HepG2 (cell line): Measurements from ENCODE around the gene C9orf50. TPM values are rescaled to one million over a fixed set of nuclear protein-coding genes. Genes with fewer than 3 reads are reported as not detected.
A peak's percentile ranks its signal among the peaks of the same experiment; 100 is the strongest.

Experiments
- ARID4A ChIP-seq: sonication (generic); formaldehyde crosslinking; IDR thresholded peaks from 2 replicates; pipeline ENCODE4 v1.5.0; 2020; ENCODE audit warnings: mild to moderate bottlenecking, missing genetic modification reagents, borderline replicate concordance
- ATF7-NPFF ChIP-seq: sonication (generic); formaldehyde crosslinking; IDR thresholded peaks from 2 replicates; pipeline ENCODE4 v1.8.1; 2023; ENCODE audit warnings: mild to moderate bottlenecking, low read depth, missing genetic modification reagents, moderate library complexity
- EP300 ChIP-seq, 3 experiments: sonication (generic) in 1 of 3; formaldehyde crosslinking in 1 of 3; IDR thresholded peaks; 2 replicates each; pipeline versions ENCODE4 v1.5.1 to v1.6.1; 2011 to 2020; ENCODE audit warnings: low read depth in 2 of 3, low read length in 2 of 3, borderline replicate concordance in 1 of 3, improper control_type of control experiment in 1 of 3, mild to moderate bottlenecking in 1 of 3, missing genetic modification reagents in 1 of 3, moderate library complexity in 1 of 3
- SALL1 ChIP-seq: sonication (generic); formaldehyde crosslinking; IDR thresholded peaks from 2 replicates; pipeline ENCODE4 v1.8.0; 2022; ENCODE audit warnings: mild to moderate bottlenecking, missing genetic modification reagents
- SIX1 ChIP-seq: sonication (generic); formaldehyde crosslinking; IDR thresholded peaks from 2 replicates; pipeline ENCODE4 v1.4.0; 2020; ENCODE audit warnings: missing genetic modification reagents, borderline replicate concordance
- SIX4 ChIP-seq: sonication (generic); formaldehyde crosslinking; IDR thresholded peaks from 2 replicates; pipeline ENCODE4 v1.4.0; 2020; ENCODE audit warnings: missing genetic modification reagents
- SOX6 ChIP-seq, 2 experiments: fragments of 450-650 bp in 1 of 2; sonication (generic) in 1 of 2; formaldehyde crosslinking in 1 of 2; IDR thresholded peaks; 2 replicates each; pipeline versions ENCODE4 v1.4.0 to v1.6.1; 2017 to 2020; ENCODE audit warnings: antibody characterized with exemption in 1 of 2, mild to moderate bottlenecking in 1 of 2, missing genetic modification reagents in 1 of 2
- STAG1 ChIP-seq: sonication (generic); formaldehyde crosslinking; IDR thresholded peaks from 2 replicates; pipeline ENCODE4 v1.4.0; 2020; ENCODE audit warnings: missing genetic modification reagents
- TFDP1 ChIP-seq: IDR thresholded peaks from 2 replicates; pipeline ENCODE4 v1.6.1; 2016; ENCODE audit warnings: missing compliant biosample characterization, missing genetic modification reagents, borderline replicate concordance
- YY1 ChIP-seq: IDR thresholded peaks from 2 replicates; pipeline ENCODE4 v1.6.1; 2011; ENCODE audit warnings: low read length, low read depth, moderate library complexity, mild to moderate bottlenecking; ENCODE audit not compliant: insufficient read depth, insufficient replicate concordance
- ZNF138 ChIP-seq: sonication (generic); formaldehyde crosslinking; IDR thresholded peaks from 2 replicates; pipeline ENCODE4 v1.5.0; 2020; ENCODE audit warnings: mild to moderate bottlenecking, low read depth, missing genetic modification reagents
- ZNF510 ChIP-seq: sonication (generic); formaldehyde crosslinking; IDR thresholded peaks from 2 replicates; pipeline ENCODE4 v1.4.0; 2020; ENCODE audit warnings: low read depth, mild to moderate bottlenecking, missing genetic modification reagents
- ZNF670 ChIP-seq: sonication (generic); formaldehyde crosslinking; IDR thresholded peaks from 2 replicates; pipeline ENCODE4 v1.8.0; 2022; ENCODE audit warnings: mild to moderate bottlenecking, missing genetic modification reagents, borderline replicate concordance
- ZNF777 ChIP-seq: sonication (generic); formaldehyde crosslinking; IDR thresholded peaks from 2 replicates; pipeline ENCODE4 v1.4.0; 2020; ENCODE audit warnings: missing genetic modification reagents
- polyA plus RNA-seq, 8 experiments: library from polyadenylated mRNA; depleted of rRNA in 3 of 8; stranded (reverse) in 7 of 8; unstranded in 1 of 8; fragments of >200 nt; fragmentation: Illumina TruSeq in 4 of 8; extraction: Trizol in 4 of 8; gene quantifications; 2 replicates each; pipeline versions ENCODE4 v1.2.1 to v1.2.3, GENCODE V29; 2011 to 2016; ENCODE audit warnings: low read depth in 4 of 8, missing spikeins in 1 of 8, mixed read lengths in 1 of 8; ENCODE audit not compliant: insufficient read depth in 1 of 8
- total RNA-seq, 5 experiments: library from RNA; depleted of rRNA; stranded (reverse); fragments of >200 nt; fragmentation: Illumina TruSeq; extraction: Trizol; gene quantifications; 2 replicates each; pipeline ENCODE4 v1.2.3, GENCODE V29; 2016; ENCODE audit warnings: low read depth in 1 of 5
- TF ChIP-seq, protein P1 (sequence below): sonication (generic); formaldehyde crosslinking; IDR thresholded peaks from 2 replicates; pipeline ENCODE4 v1.4.0; 2020; ENCODE audit warnings: missing genetic modification reagents
- TF ChIP-seq, protein P2 (sequence below): sonication (generic); formaldehyde crosslinking; IDR thresholded peaks from 2 replicates; pipeline ENCODE4 v1.4.0; 2020; ENCODE audit warnings: missing genetic modification reagents

Gene C9orf50
- total and polyA plus RNA-seq, 2 of the 13 experiments (the other 11 are each of a cell fraction or from before 2014, with no cell fraction given) = not detected

DNA sequence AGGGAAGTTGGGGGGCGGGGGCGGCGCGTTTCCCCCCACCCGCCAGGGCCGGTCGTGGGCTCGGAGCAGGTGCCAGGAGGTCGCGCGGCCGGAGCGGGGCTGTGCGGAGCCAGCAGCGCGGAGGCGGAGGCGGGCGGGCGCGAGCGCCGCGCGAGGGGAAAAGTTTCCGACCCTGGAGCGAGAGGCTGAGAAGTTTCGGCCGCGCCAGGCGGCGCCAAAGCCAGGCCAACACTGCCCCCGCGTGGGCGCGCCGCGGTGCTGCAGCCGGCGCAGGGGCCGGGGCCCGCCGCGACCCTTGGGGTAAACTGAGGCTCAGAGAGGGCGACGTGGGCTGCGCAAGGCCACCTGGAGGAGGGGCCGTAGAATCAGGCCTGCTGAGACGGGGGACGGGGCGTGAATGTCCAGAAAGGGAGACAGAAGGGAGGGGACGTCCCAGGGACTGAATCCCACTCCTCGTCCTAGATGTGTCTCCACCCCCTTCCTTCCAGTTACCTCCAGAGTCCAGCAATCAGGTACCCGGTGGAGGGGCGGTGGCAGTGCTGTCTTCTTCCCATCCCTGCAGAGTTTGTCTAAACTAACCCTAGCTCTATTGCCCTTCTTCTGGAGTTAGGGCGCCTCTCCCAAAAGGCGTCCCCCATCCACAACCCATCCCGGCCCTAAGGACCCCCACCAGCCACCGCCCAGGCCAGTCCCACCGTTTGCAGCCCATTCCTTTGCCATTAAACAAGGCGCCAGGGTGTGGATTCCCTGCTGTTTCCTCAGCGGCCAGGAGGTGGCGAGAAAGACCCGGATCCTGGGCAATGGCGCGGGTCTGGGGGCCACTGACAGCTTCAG lies 10.2 kb downstream of the C9orf50 start (continued):
- no peak; the same call in 1 of the 2 replicates for TF ChIP-seq ARID4A (CRISPR knock-in tag)
- no peak for TF ChIP-seq SIX4 (CRISPR knock-in tag)
- TF ChIP-seq SOX6 (IDR thresholded peaks at IDR 0.05) = no peak
- TF ChIP-seq SOX6 (CRISPR knock-in tag; IDR thresholded peaks at IDR 0.05) = 0 out of 2 replicates have a peak, but pooled peaks have one; percentile 28
- TF ChIP-seq SALL1 (CRISPR knock-in tag) = peak; percentile 72
- TF ChIP-seq ATF7-NPFF (CRISPR knock-in tag) = peak; percentile 73; the same call in 1 of the 2 replicates
- TF ChIP-seq SIX1 (CRISPR knock-in tag) = no peak
- peak; percentile 96 for TF ChIP-seq STAG1
- no peak for TF ChIP-seq ZNF510 (CRISPR knock-in tag)
- no peak for TF ChIP-seq EP300 (IDR thresholded peaks at IDR 0.05; ENCODE audit: low read depth in 2 of 2, low read length in 2 of 2)
- no peak for TF ChIP-seq EP300 (CRISPR knock-in tag; IDR thresholded peaks at IDR 0.05; ENCODE audit: borderline replicate concordance)
- TF ChIP-seq, protein P1, sequence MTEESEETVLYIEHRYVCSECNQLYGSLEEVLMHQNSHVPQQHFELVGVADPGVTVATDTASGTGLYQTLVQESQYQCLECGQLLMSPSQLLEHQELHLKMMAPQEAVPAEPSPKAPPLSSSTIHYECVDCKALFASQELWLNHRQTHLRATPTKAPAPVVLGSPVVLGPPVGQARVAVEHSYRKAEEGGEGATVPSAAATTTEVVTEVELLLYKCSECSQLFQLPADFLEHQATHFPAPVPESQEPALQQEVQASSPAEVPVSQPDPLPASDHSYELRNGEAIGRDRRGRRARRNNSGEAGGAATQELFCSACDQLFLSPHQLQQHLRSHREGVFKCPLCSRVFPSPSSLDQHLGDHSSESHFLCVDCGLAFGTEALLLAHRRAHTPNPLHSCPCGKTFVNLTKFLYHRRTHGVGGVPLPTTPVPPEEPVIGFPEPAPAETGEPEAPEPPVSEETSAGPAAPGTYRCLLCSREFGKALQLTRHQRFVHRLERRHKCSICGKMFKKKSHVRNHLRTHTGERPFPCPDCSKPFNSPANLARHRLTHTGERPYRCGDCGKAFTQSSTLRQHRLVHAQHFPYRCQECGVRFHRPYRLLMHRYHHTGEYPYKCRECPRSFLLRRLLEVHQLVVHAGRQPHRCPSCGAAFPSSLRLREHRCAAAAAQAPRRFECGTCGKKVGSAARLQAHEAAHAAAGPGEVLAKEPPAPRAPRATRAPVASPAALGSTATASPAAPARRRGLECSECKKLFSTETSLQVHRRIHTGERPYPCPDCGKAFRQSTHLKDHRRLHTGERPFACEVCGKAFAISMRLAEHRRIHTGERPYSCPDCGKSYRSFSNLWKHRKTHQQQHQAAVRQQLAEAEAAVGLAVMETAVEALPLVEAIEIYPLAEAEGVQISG (CRISPR knock-in tag) = peak; percentile 65
- no peak for TF ChIP-seq ZNF138 (CRISPR knock-in tag)
- TF ChIP-seq TFDP1 (CRISPR knock-in tag) = peak; percentile 27; the same call in 1 of the 2 replicates
- TF ChIP-seq ZNF777 (CRISPR knock-in tag) = peak; percentile 17; the same call in 1 of the 2 replicates
- TF ChIP-seq ZNF670 (CRISPR knock-in tag) = 0 out of 2 replicates have a peak, but pooled peaks have one; percentile 36
- TF ChIP-seq YY1 = peak; percentile 66
- TF ChIP-seq, protein P2, sequence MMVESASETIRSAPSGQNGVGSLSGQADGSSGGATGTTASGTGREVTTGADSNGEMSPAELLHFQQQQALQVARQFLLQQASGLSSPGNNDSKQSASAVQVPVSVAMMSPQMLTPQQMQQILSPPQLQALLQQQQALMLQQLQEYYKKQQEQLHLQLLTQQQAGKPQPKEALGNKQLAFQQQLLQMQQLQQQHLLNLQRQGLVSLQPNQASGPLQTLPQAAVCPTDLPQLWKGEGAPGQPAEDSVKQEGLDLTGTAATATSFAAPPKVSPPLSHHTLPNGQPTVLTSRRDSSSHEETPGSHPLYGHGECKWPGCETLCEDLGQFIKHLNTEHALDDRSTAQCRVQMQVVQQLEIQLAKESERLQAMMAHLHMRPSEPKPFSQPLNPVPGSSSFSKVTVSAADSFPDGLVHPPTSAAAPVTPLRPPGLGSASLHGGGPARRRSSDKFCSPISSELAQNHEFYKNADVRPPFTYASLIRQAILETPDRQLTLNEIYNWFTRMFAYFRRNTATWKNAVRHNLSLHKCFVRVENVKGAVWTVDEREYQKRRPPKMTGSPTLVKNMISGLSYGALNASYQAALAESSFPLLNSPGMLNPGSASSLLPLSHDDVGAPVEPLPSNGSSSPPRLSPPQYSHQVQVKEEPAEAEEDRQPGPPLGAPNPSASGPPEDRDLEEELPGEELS (CRISPR knock-in tag) = peak; percentile 42; the same call in 1 of the 2 replicates
